Thoracic aorta (tissue), 2 donors: ENCODE measurements around the gene DOCK10. TPM values are rescaled to one million over a fixed set of nuclear protein-coding genes. Genes with fewer than 3 reads are reported as not detected.

ENCODE experiments used
- ATAC-seq: fragments of 150-250 bp; one replicate; pipeline ENCODE4 v1.8.0; 2017; ENCODE audit warnings: low read depth; ENCODE audit not compliant: insufficient number of reproducible peaks, low FRiP score
- DNase-seq: peaks from one replicate; pipeline ENCODE4 v3.0.0-alpha.2; 2020; ENCODE audit warnings: low spot score
- H3K27ac ChIP-seq, 2 donors: fragments of 200-600 bp; sonication (generic); 1 replicate in 1 of 2; 2 replicates in 1 of 2; pipeline ENCODE4 v1.5.1; 2016; ENCODE audit warnings: mild to moderate bottlenecking in 2 of 2, moderate library complexity in 2 of 2
- H3K27me3 ChIP-seq: fragments of 200-600 bp; sonication (generic); replicated peaks from 2 replicates; pipeline ENCODE4 v1.6.0; 2016; ENCODE audit warnings: mild to moderate bottlenecking; ENCODE audit not compliant: insufficient read depth
- H3K36me3 ChIP-seq: fragments of 200-600 bp; sonication (generic); one replicate; pipeline ENCODE4 v1.5.1; 2016
- H3K4me1 ChIP-seq, 2 donors: fragments of 200-600 bp; sonication (generic); 1 replicate in 1 of 2; 2 replicates in 1 of 2; pipeline versions ENCODE4 v1.5.1 to v1.6.0; 2016; ENCODE audit warnings: low read depth in 2 of 2, mild to moderate bottlenecking in 1 of 2; ENCODE audit not compliant: control insufficient read depth in 1 of 2
- H3K4me3 ChIP-seq: fragments of 200-600 bp; sonication (generic); 2 replicates; pipeline ENCODE4 v1.5.1; 2016; ENCODE audit warnings: mild to moderate bottlenecking
- H3K9me3 ChIP-seq: fragments of 200-600 bp; sonication (generic); 2 replicates; pipeline ENCODE4 v1.5.1; 2016
- total RNA-seq, 2 donors: library from RNA; depleted of rRNA; stranded (reverse); fragments of >200 nt; gene quantifications; one replicate each; pipeline versions ENCODE4 v1.1.0 to v1.2.3, GENCODE V29; 2016
- TF ChIP-seq, protein P1 (sequence below): fragments of 200-600 bp; sonication (generic); IDR thresholded peaks from one replicate; pipeline ENCODE4 v1.5.1; 2019; ENCODE audit warnings: antibody characterized with exemption

Gene DOCK10
- total RNA-seq, 2 donors from 2014 or later: 44.9 to 53.0 TPM

DNA sequence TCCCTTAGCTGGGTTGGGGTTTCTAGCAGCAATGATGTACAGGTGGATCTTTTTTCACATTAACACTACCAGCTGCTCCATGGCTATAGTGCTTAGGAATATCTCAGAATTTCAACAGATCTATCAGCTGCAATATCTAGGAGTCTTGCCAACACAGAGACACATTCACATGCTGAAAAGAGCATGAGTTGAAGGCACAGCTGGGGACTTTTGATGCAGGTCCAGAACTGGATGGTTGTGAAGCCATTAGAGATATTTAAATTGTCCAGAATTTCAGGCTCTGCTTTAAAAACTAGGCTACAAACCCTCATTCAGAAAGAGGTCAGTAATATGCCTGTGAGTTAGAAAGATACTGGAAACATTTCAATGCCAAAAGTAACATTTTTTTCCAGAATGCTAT is 203.9 kb downstream of the DOCK10 start:
- TF ChIP-seq, protein P1, sequence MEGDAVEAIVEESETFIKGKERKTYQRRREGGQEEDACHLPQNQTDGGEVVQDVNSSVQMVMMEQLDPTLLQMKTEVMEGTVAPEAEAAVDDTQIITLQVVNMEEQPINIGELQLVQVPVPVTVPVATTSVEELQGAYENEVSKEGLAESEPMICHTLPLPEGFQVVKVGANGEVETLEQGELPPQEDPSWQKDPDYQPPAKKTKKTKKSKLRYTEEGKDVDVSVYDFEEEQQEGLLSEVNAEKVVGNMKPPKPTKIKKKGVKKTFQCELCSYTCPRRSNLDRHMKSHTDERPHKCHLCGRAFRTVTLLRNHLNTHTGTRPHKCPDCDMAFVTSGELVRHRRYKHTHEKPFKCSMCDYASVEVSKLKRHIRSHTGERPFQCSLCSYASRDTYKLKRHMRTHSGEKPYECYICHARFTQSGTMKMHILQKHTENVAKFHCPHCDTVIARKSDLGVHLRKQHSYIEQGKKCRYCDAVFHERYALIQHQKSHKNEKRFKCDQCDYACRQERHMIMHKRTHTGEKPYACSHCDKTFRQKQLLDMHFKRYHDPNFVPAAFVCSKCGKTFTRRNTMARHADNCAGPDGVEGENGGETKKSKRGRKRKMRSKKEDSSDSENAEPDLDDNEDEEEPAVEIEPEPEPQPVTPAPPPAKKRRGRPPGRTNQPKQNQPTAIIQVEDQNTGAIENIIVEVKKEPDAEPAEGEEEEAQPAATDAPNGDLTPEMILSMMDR: no peak
- Histone ChIP-seq H3K4me1 (peaks cover 0 to 8% of the 10 kb centered on the region in 2 donors), H3K4me3 (no peak overlapping the region), H3K9me3 (no peaks in the 10 kb centered on the region), H3K36me3 (peaks cover 3% of the 10 kb centered on the region), H3K27me3 (no peaks in the 10 kb centered on the region), H3K27ac (no peak overlapping the region)
- DNase-seq (no peak), ATAC-seq (no peak)

DNA sequence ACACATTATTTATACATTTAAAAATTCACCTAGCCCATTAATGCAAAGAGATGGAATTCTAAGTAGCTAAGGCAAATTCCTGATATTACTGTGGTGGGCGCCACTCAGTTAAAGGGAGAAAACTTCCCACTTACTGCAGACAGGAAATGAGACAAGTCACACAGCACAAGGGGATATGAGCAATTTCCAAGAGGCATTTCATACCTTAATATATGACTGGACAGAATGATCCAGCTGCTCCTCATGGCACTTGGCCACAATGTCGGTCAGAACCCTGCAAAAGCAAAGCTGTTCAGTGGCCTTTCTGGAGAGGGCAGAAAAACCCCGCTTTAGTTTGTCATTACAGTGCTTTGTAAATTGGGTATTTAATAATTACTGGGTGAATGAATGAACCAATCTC is 204.7 kb downstream of the DOCK10 start:
- no peak for ATAC-seq

DNA sequence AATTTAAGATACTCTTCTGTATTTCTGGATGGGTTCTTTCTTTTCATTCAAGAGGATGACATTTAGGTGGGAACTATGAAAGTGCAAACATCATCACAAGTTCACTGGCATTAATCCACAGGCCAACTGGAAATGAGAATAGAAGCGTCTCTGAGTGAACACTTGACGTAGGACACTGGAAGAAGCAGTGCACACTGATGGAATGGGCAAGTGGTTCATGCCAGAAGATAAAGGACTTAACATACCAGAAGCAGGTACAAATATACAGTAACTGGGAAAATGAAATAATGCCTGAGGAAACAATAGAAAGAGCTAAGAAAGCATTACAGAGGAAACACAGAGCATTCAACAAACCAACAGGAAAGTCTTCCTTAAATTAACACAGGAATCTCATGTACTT is 205.2 kb downstream of the DOCK10 start:
- H3K27ac ChIP-seq: no peak overlapping the region
- H3K27me3 ChIP-seq: no peaks in the 10 kb centered on the region
- no peaks in the 10 kb centered on the region for H3K36me3 ChIP-seq
- no peaks in the 10 kb centered on the region for H3K9me3 ChIP-seq
- DNase-seq (no peak), ATAC-seq (no peak)
- H3K4me1 ChIP-seq: peaks cover 0 to 8% of the 10 kb centered on the region in 2 donors
- H3K4me3 ChIP-seq: no peak overlapping the region
- TF ChIP-seq, protein P1: no peak

More for the DNA sequence above, 204.7 kb downstream of the DOCK10 start:
- Histone ChIP-seq H3K9me3 (no peaks in the 10 kb centered on the region), H3K27ac (no peak overlapping the region), H3K27me3 (no peaks in the 10 kb centered on the region), H3K36me3 (no peaks in the 10 kb centered on the region), H3K4me1 (peaks cover 0 to 8% of the 10 kb centered on the region in 2 donors), H3K4me3 (no peak overlapping the region)
- TF ChIP-seq, protein P1: no peak
- DNase-seq: no peak

DNA sequence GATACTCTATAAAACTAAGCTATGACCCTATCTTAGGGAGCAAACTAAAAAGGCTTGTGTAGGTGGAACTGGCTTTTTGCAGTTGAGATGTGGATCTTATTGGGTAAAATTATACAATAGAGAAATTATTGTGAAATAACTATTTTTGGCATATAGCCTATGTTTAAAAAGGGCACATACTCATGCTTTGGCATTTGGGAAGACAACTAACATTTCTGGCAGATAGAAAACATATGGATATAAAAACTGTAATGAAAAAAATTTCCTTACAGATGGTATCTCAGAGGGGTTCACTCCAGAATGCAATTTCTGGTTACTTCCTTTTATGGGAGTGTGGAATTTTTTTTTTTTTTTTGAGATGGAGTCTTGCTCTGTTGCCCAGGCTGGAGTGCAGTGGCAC is 206.0 kb downstream of the DOCK10 start:
- H3K36me3 ChIP-seq: no peaks in the 10 kb centered on the region
- TF ChIP-seq, protein P1: no peak
- H3K9me3 ChIP-seq: no peaks in the 10 kb centered on the region
- H3K27me3 ChIP-seq: no peaks in the 10 kb centered on the region
- DNase-seq (no peak), ATAC-seq (no peak)
- H3K4me1 ChIP-seq: peaks cover 0 to 8% of the 10 kb centered on the region in 2 donors
- no peak overlapping the region for H3K4me3 ChIP-seq
- no peak overlapping the region for H3K27ac ChIP-seq

DNA sequence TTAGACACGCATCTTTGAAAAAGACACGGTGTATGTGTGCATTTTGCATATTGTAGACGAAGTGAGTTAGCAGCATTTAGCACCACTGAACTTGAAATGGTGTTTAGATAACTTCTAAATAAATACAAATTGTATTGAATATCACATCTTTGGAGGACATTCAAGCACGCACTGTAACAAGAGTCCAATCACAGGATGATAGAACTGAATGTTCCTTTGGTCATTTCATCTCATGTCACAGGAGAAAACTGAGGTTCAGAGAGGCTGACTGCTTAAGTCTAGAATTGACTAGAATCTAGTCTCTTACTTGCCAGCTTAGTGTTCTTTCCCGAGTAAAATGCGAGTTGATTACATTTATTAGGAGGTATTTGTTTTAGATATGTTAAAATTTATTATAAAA is 206.9 kb downstream of the DOCK10 start:
- ATAC-seq: no peak
- Histone ChIP-seq H3K27ac (no peak overlapping the region), H3K36me3 (no peaks in the 10 kb centered on the region), H3K4me3 (no peak overlapping the region), H3K27me3 (no peaks in the 10 kb centered on the region), H3K9me3 (no peaks in the 10 kb centered on the region), H3K4me1 (peaks cover 0 to 8% of the 10 kb centered on the region in 2 donors)
- TF ChIP-seq, protein P1: no peak
- DNase-seq: no peak
